ENCODE data around the gene PBLD. TPM values are rescaled to one million over a fixed set of nuclear protein-coding genes. Genes with fewer than 3 reads are reported as not detected.

The PBLD gene
- total and polyA plus RNA-seq, 9 of the 15 experiments (the other 6 are each of a cell fraction or from before 2014, with no cell fraction given), result 1.2 to 4.3 (median 2.5) TPM

DNA sequence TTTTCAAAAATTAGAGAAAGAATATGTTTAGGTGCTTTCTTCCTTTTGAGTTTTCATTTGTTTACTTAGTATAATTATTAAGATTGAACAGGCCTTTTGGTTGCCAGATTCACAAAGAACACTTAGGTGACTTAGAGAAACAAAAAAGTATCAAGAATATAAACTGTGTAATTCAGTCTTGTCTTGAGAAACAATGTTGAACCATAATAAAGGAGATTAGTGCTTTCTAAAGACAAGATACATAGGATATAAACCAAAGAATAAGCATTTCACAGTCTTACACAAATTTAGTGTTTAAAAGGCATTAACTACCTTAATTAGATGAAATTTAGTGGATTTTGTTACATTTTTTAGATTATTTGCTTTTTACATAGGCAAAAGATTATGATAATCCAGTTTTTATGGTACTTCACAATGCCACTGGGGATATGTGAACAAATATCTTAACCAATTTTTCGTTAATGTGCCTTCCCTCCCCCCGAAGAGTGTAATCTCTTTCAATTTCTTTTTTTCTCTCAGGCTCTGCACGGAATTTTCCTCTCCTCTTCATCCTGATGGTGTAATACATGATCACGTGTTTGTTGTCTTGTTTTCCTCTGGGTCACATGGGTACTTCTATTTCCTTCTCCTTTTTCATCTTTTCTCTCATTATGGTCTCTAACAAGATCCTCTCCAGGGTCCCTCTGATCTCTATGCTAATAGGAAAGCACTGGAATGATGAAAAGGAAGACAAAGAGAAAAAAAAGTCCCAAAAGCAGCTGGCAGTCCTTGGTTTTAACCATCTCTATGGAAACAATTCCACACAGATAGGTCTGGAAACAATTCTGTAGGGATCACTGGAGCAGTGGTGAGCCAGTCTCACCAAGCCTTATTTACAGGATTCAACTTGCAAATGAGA lies 4.6 kb downstream of the PBLD start (continued):
- TF ChIP-seq BRD9 (IDR thresholded peaks at IDR 0.05; ENCODE audit: low read depth, partially characterized antibody), result no peak
- no peak for TF ChIP-seq ZNF134 (CRISPR knock-in tag; conservative IDR thresholded peaks at IDR 0.05)
- no peak for TF ChIP-seq NR2F6 (CRISPR knock-in tag; IDR thresholded peaks at IDR 0.05)
- no peak for TF ChIP-seq CBFB (CRISPR knock-in tag; IDR thresholded peaks at IDR 0.05)
- peak; percentile 51 for TF ChIP-seq CBFA2T2 (conservative IDR thresholded peaks at IDR 0.05)
- TF ChIP-seq ATF7 (IDR thresholded peaks at IDR 0.05), result peak; percentile 43; the same call in 1 of the 2 replicates
- TF ChIP-seq EP400 (IDR thresholded peaks at IDR 0.05), result peak; percentile 47
- peak; percentile 89 for TF ChIP-seq FOXJ2 (tag; IDR thresholded peaks at IDR 0.05)
- TF ChIP-seq PHTF2 (CRISPR knock-in tag; IDR thresholded peaks at IDR 0.05), result no peak
- TF ChIP-seq SIX5 (IDR thresholded peaks at IDR 0.05; ENCODE audit: borderline replicate concordance in 1 of 2, insufficient read depth in 1 of 2, low read depth in 1 of 2, low read length in 2 of 2), result no peak
- TF ChIP-seq SPI1 (IDR thresholded peaks at IDR 0.05; ENCODE audit: borderline replicate concordance, low read depth, low read length), result no peak
- no peak for TF ChIP-seq KAT2B (IDR thresholded peaks at IDR 0.05; ENCODE audit: low read depth, low read length)
- TF ChIP-seq, protein P1, sequence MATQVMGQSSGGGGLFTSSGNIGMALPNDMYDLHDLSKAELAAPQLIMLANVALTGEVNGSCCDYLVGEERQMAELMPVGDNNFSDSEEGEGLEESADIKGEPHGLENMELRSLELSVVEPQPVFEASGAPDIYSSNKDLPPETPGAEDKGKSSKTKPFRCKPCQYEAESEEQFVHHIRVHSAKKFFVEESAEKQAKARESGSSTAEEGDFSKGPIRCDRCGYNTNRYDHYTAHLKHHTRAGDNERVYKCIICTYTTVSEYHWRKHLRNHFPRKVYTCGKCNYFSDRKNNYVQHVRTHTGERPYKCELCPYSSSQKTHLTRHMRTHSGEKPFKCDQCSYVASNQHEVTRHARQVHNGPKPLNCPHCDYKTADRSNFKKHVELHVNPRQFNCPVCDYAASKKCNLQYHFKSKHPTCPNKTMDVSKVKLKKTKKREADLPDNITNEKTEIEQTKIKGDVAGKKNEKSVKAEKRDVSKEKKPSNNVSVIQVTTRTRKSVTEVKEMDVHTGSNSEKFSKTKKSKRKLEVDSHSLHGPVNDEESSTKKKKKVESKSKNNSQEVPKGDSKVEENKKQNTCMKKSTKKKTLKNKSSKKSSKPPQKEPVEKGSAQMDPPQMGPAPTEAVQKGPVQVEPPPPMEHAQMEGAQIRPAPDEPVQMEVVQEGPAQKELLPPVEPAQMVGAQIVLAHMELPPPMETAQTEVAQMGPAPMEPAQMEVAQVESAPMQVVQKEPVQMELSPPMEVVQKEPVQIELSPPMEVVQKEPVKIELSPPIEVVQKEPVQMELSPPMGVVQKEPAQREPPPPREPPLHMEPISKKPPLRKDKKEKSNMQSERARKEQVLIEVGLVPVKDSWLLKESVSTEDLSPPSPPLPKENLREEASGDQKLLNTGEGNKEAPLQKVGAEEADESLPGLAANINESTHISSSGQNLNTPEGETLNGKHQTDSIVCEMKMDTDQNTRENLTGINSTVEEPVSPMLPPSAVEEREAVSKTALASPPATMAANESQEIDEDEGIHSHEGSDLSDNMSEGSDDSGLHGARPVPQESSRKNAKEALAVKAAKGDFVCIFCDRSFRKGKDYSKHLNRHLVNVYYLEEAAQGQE (IDR thresholded peaks at IDR 0.05; ENCODE audit: borderline replicate concordance), result peak; percentile 68
- TF ChIP-seq, protein P1 (CRISPR knock-in tag; IDR thresholded peaks at IDR 0.05; ENCODE audit: low read depth), result no peak
- TF ChIP-seq FOXA3 (CRISPR knock-in tag; conservative IDR thresholded peaks at IDR 0.05 in 1 of 2, IDR thresholded peaks at IDR 0.05 in 1 of 2), result 0 out of 4 replicates have a peak, but pooled peaks of 1 of the 2 experiments have one; percentile 11
- TF ChIP-seq TGIF2 (CRISPR knock-in tag; IDR thresholded peaks at IDR 0.05), result no peak
- TF ChIP-seq HMG20B (CRISPR knock-in tag; IDR thresholded peaks at IDR 0.05), result no peak
- TF ChIP-seq, protein P2, sequence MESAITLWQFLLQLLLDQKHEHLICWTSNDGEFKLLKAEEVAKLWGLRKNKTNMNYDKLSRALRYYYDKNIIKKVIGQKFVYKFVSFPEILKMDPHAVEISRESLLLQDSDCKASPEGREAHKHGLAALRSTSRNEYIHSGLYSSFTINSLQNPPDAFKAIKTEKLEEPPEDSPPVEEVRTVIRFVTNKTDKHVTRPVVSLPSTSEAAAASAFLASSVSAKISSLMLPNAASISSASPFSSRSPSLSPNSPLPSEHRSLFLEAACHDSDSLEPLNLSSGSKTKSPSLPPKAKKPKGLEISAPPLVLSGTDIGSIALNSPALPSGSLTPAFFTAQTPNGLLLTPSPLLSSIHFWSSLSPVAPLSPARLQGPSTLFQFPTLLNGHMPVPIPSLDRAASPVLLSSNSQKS (CRISPR knock-in tag; IDR thresholded peaks at IDR 0.05), result no peak
- TF ChIP-seq CBX3 (IDR thresholded peaks at IDR 0.05; ENCODE audit: borderline replicate concordance in 1 of 2, low read length in 2 of 2), result no peak
- 0 out of 2 replicates have a peak, but pooled peaks have one; percentile 26 for TF ChIP-seq GTF2A2 (tag; IDR thresholded peaks at IDR 0.05)
